ENCODE results near the gene MRPL17. TPM values are rescaled to one million over a fixed set of nuclear protein-coding genes. Genes with fewer than 3 reads are reported as not detected.

Gene MRPL17
- total RNA-seq, 2 experiments from 2014 or later = 44.0 to 46.8 TPM

- peak overlapping the region; percentile 88 for H2AFZ ChIP-seq (ENCODE audit: low read length)
- intact Hi-C loops (cut with micrococcal nuclease; ENCODE audit: unreplicated experiment) = loop anchor here (2.0 kb wide), 1 partner anchor 34 kb away; the partner anchor contains the start of gene TAF10
- no peaks in the 10 kb centered on the region for H3K9me3 ChIP-seq (ENCODE audit: low read length)
- TF ChIP-seq CTCF (conservative IDR thresholded peaks at IDR 0.05; ENCODE audit: low read length) (no peak), EZH2phosphoT487 (IDR thresholded peaks at IDR 0.05; ENCODE audit: borderline replicate concordance, low read depth, low read length) (no peak)
- ChIA-PET POLR2A (interaction anchor here (0.6 to 3.3 kb wide), 10 partner anchors 8 to 43 kb away, joined by 3 to 13 read pairs (median 3); partner anchors contain the start of genes MRPL17, TAF10 and TPP1), CTCF (ENCODE audit: unreplicated experiment) (interaction anchor here (0.6 to 1.4 kb wide), 6 partner anchors 11 to 42 kb away, joined by 3 to 4 read pairs (median 3); partner anchors contain the start of gene TPP1)
- no TSS peak for BruUV-seq (replicated peaks)
- peak overlapping the region; percentile 59 for H3K27ac ChIP-seq (ENCODE audit: low read depth, low read length, poor library complexity, severe bottlenecking)
- peak overlapping the region; percentile 85 for H3K4me2 ChIP-seq (ENCODE audit: low read length)
- no peaks in the 10 kb centered on the region for H3K36me3 ChIP-seq (ENCODE audit: insufficient read depth, low read length)
- H3K4me1 ChIP-seq (ENCODE audit: insufficient read depth, low read length, poor library complexity, severe bottlenecking) = peaks cover 25% of the 10 kb centered on the region
- no peaks in the 10 kb centered on the region for H3K9me2 ChIP-seq (ENCODE audit: insufficient read depth, low read length)
- H3K4me3 ChIP-seq (ENCODE audit: low read depth, low read length, poor library complexity, severe bottlenecking) = peak overlapping the region; percentile 48
- DNase-seq (ENCODE audit: low spot score) = peak; percentile 73
- no peaks in the 10 kb centered on the region for H4K20me1 ChIP-seq (ENCODE audit: insufficient read depth, low read length)
- H3K79me2 ChIP-seq (ENCODE audit: insufficient read depth, low read depth, low read length) = no peaks in the 10 kb centered on the region
Observed at GRCh38 chr11:6646918-6647679, 36.0 kb downstream of the MRPL17 start.

- intact Hi-C loops (cut with micrococcal nuclease; ENCODE audit: unreplicated experiment) = loop anchor here (2.0 kb wide), 1 partner anchor 34 kb away; the partner anchor contains the start of gene TAF10
- Histone ChIP-seq H3K4me2 (ENCODE audit: low read length) (peak overlapping the region; percentile 85), H3K36me3 (ENCODE audit: insufficient read depth, low read length) (no peaks in the 10 kb centered on the region), H3K4me3 (ENCODE audit: low read depth, low read length, poor library complexity, severe bottlenecking) (peak overlapping the region; percentile 48), H2AFZ (ENCODE audit: low read length) (peak overlapping the region; percentile 88), H3K4me1 (ENCODE audit: insufficient read depth, low read length, poor library complexity, severe bottlenecking) (peaks cover 25% of the 10 kb centered on the region), H3K9me3 (ENCODE audit: low read length) (no peaks in the 10 kb centered on the region), H3K9me2 (ENCODE audit: insufficient read depth, low read length) (no peaks in the 10 kb centered on the region), H3K79me2 (ENCODE audit: insufficient read depth, low read depth, low read length) (no peaks in the 10 kb centered on the region), H3K27ac (ENCODE audit: low read depth, low read length, poor library complexity, severe bottlenecking) (peak overlapping the region; percentile 59), H4K20me1 (ENCODE audit: insufficient read depth, low read length) (no peaks in the 10 kb centered on the region)
- DNase-seq (ENCODE audit: low spot score) = no peak
- no TSS peak for BruUV-seq (replicated peaks)
- ChIA-PET CTCF (ENCODE audit: unreplicated experiment) (interaction anchor here (0.6 to 1.4 kb wide), 6 partner anchors 12 to 42 kb away, joined by 3 to 4 read pairs (median 3); partner anchors contain the start of gene TPP1), POLR2A (interaction anchor here (0.6 to 3.3 kb wide), 7 partner anchors 8 to 42 kb away, joined by 3 to 13 read pairs (median 3); partner anchors contain the start of genes MRPL17, TAF10 and TPP1)
- TF ChIP-seq EZH2phosphoT487 (IDR thresholded peaks at IDR 0.05; ENCODE audit: borderline replicate concordance, low read depth, low read length) (no peak), CTCF (conservative IDR thresholded peaks at IDR 0.05; ENCODE audit: low read length) (no peak)
Observed at GRCh38 chr11:6646576-6646917, 36.6 kb downstream of the MRPL17 start.
